ENCODE data around the gene DAB1.

The DAB1 gene

DNA sequence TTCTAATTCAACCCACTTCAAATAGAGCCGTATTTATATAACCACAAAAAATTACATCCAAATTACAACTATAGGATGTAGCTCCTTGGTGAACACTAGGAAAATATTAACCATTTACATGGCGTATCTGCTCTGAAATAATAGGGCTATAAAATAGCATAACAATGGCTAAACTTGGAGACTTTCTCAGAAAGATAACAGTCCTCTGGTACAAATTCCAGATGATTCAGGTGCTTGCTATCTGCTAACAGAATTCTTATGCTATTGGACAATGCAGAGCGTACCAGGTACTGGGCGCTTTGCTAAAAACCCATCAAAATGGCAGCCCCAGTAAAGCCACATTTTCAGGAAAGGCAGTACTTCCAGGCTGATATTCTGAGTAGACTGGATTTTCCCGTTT lies 248.4 kb downstream of the DAB1 start:
- TF ChIP-seq, protein P1, sequence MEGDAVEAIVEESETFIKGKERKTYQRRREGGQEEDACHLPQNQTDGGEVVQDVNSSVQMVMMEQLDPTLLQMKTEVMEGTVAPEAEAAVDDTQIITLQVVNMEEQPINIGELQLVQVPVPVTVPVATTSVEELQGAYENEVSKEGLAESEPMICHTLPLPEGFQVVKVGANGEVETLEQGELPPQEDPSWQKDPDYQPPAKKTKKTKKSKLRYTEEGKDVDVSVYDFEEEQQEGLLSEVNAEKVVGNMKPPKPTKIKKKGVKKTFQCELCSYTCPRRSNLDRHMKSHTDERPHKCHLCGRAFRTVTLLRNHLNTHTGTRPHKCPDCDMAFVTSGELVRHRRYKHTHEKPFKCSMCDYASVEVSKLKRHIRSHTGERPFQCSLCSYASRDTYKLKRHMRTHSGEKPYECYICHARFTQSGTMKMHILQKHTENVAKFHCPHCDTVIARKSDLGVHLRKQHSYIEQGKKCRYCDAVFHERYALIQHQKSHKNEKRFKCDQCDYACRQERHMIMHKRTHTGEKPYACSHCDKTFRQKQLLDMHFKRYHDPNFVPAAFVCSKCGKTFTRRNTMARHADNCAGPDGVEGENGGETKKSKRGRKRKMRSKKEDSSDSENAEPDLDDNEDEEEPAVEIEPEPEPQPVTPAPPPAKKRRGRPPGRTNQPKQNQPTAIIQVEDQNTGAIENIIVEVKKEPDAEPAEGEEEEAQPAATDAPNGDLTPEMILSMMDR (IDR thresholded peaks at IDR 0.05; ENCODE audit: low read depth, low read length, poor library complexity, severe bottlenecking): no peak
- TF ChIP-seq EZH2phosphoT487 (IDR thresholded peaks at IDR 0.05; ENCODE audit: borderline replicate concordance, low read length): no peak
- H3K4me1 ChIP-seq (ENCODE audit: control insufficient read depth, low read length): no peaks in the 10 kb centered on the region
- H3K27ac ChIP-seq (ENCODE audit: low read depth, low read length): no peak overlapping the region
- no peaks in the 10 kb centered on the region for H3K36me3 ChIP-seq (ENCODE audit: control insufficient read depth, low read length)
- H3K79me2 ChIP-seq (ENCODE audit: control insufficient read depth, low read length): no peaks in the 10 kb centered on the region
- H3F3A ChIP-seq (ENCODE audit: control insufficient read depth, insufficient read depth): no peaks in the 10 kb centered on the region
- no peak overlapping the region for H3K4me3 ChIP-seq (ENCODE audit: low read length)
- no peak overlapping the region for H3K4me2 ChIP-seq (ENCODE audit: low read length)
- no peaks in the 10 kb centered on the region for H3K9me2 ChIP-seq (replicated peaks; ENCODE audit: control insufficient read depth, low read length)
- no peaks in the 10 kb centered on the region for H4K20me1 ChIP-seq (ENCODE audit: control insufficient read depth, insufficient read depth, low read depth, low read length)
- H3K9me3 ChIP-seq (ENCODE audit: control insufficient read depth, insufficient read depth, low read length): no peaks in the 10 kb centered on the region
- no peaks in the 10 kb centered on the region for H3K27me3 ChIP-seq (ENCODE audit: control insufficient read depth, low read length)

DNA sequence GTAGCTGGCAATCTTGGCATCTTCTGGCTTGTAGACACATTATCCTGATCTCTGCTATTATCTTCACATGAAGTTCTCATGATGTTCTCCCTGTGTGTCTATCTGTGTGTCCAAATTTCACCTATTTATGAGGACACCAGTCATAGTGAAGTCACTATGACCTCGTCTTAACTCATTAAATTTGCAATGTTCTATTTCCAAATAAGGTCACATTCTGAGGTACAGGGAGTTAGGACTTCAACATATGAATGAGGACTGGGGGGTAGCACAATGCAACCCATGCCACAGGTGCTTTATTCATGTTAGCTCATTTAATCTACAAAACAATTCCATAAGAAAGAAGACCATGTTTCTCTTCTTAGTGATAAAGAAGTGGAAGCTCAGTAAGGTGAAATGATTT lies 251.8 kb downstream of the DAB1 start:
- Histone ChIP-seq H3K27ac (ENCODE audit: low read depth, low read length) (no peak overlapping the region), H3K9me3 (ENCODE audit: control insufficient read depth, insufficient read depth, low read length) (no peaks in the 10 kb centered on the region), H3K4me1 (ENCODE audit: control insufficient read depth, low read length) (no peaks in the 10 kb centered on the region), H3K79me2 (ENCODE audit: control insufficient read depth, low read length) (no peaks in the 10 kb centered on the region), H4K20me1 (ENCODE audit: control insufficient read depth, insufficient read depth, low read depth, low read length) (no peaks in the 10 kb centered on the region), H3K4me2 (ENCODE audit: low read length) (no peak overlapping the region), H3K4me3 (ENCODE audit: low read length) (no peak overlapping the region), H3K9me2 (replicated peaks; ENCODE audit: control insufficient read depth, low read length) (no peaks in the 10 kb centered on the region), H3K36me3 (ENCODE audit: control insufficient read depth, low read length) (no peaks in the 10 kb centered on the region), H3F3A (ENCODE audit: control insufficient read depth, insufficient read depth) (no peaks in the 10 kb centered on the region), H3K27me3 (ENCODE audit: control insufficient read depth, low read length) (no peaks in the 10 kb centered on the region)
- TF ChIP-seq, protein P1 (IDR thresholded peaks at IDR 0.05; ENCODE audit: low read depth, low read length, poor library complexity, severe bottlenecking): no peak
- TF ChIP-seq EZH2phosphoT487 (IDR thresholded peaks at IDR 0.05; ENCODE audit: borderline replicate concordance, low read length): no peak

DNA sequence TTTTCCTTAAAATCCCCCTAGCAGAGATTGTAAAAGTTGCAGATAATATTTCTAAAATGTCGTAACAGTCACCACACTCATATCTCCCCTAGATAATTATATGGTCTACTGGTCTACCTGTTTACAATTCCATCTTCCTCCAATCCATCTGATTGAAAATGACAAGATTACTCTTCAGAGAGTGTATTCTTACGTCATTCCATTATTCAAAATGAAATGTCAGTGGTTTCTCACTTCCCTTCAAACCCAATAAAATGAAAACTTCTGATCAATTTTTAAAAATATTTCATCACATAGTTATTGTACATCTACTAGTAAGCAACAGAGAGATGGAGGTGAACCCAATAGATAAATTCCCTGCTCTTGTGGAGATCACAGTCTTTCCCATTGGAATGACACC lies 255.9 kb downstream of the DAB1 start:
- Histone ChIP-seq H3F3A (ENCODE audit: control insufficient read depth, insufficient read depth) (no peaks in the 10 kb centered on the region), H3K27me3 (ENCODE audit: control insufficient read depth, low read length) (no peaks in the 10 kb centered on the region), H3K4me3 (ENCODE audit: low read length) (no peak overlapping the region), H3K36me3 (ENCODE audit: control insufficient read depth, low read length) (no peaks in the 10 kb centered on the region), H3K9me3 (ENCODE audit: control insufficient read depth, insufficient read depth, low read length) (no peaks in the 10 kb centered on the region), H3K9me2 (replicated peaks; ENCODE audit: control insufficient read depth, low read length) (no peaks in the 10 kb centered on the region), H3K4me1 (ENCODE audit: control insufficient read depth, low read length) (no peaks in the 10 kb centered on the region), H3K79me2 (ENCODE audit: control insufficient read depth, low read length) (no peaks in the 10 kb centered on the region), H3K4me2 (ENCODE audit: low read length) (no peak overlapping the region), H3K27ac (ENCODE audit: low read depth, low read length) (no peak overlapping the region), H4K20me1 (ENCODE audit: control insufficient read depth, insufficient read depth, low read depth, low read length) (no peaks in the 10 kb centered on the region)
- TF ChIP-seq, protein P1 (IDR thresholded peaks at IDR 0.05; ENCODE audit: low read depth, low read length, poor library complexity, severe bottlenecking): no peak
- no peak for TF ChIP-seq EZH2phosphoT487 (IDR thresholded peaks at IDR 0.05; ENCODE audit: borderline replicate concordance, low read length)

DNA sequence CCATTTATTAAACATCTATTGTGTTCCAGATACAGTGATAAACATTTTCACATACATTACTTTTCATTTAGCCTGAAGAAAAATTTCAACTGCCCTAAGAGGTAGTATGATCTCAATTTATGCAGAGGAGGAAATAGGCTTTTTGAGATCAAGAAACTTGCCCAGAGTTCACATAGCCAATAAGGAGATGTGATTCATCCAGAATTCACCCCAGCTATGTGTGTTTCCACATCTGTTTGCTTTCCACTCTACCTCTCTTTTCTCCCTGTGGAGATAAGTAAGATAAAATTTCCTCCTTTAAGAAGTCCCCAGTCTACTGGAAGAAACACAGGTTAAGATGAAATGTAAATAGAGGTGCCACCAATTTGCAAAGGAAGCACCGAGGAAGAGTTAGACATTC lies 258.3 kb downstream of the DAB1 start:
- Histone ChIP-seq H3K79me2 (ENCODE audit: control insufficient read depth, low read length) (no peaks in the 10 kb centered on the region), H3K9me2 (replicated peaks; ENCODE audit: control insufficient read depth, low read length) (no peaks in the 10 kb centered on the region), H3K9me3 (ENCODE audit: control insufficient read depth, insufficient read depth, low read length) (no peaks in the 10 kb centered on the region), H3K36me3 (ENCODE audit: control insufficient read depth, low read length) (no peaks in the 10 kb centered on the region), H3K4me3 (ENCODE audit: low read length) (no peak overlapping the region), H3K4me2 (ENCODE audit: low read length) (no peak overlapping the region), H3K27me3 (ENCODE audit: control insufficient read depth, low read length) (no peaks in the 10 kb centered on the region), H4K20me1 (ENCODE audit: control insufficient read depth, insufficient read depth, low read depth, low read length) (no peaks in the 10 kb centered on the region), H3K4me1 (ENCODE audit: control insufficient read depth, low read length) (no peaks in the 10 kb centered on the region), H3F3A (ENCODE audit: control insufficient read depth, insufficient read depth) (no peaks in the 10 kb centered on the region), H3K27ac (ENCODE audit: low read depth, low read length) (no peak overlapping the region)
- TF ChIP-seq, protein P1 (IDR thresholded peaks at IDR 0.05; ENCODE audit: low read depth, low read length, poor library complexity, severe bottlenecking): no peak
- TF ChIP-seq EZH2phosphoT487 (IDR thresholded peaks at IDR 0.05; ENCODE audit: borderline replicate concordance, low read length): no peak

Data from DOHH2 (cell line).